Chondrocyte (in vitro differentiated cells): ENCODE measurements around the gene THAP7. TPM values are rescaled to one million over a fixed set of nuclear protein-coding genes. Genes with fewer than 3 reads are reported as not detected.

Experiments used
- DNase-seq: peaks from one replicate; pipeline ENCODE4 v3.0.0; 2021; ENCODE audit warnings: mixed read lengths, low spot score
- H3K27ac Mint-ChIP-seq: one replicate; pipeline ENCODE4 v1.8.0; 2021; ENCODE audit warnings: mild to moderate bottlenecking, moderate library complexity, mixed read lengths; ENCODE audit not compliant: unreplicated experiment
- H3K27me3 Mint-ChIP-seq: 2 replicates; pipeline ENCODE4 v1.8.0; 2021; ENCODE audit warnings: low read depth, mixed read lengths
- H3K36me3 Mint-ChIP-seq: 2 replicates; pipeline ENCODE4 v1.8.0; 2021; ENCODE audit warnings: low read depth, mixed read lengths
- H3K4me1 Mint-ChIP-seq: 2 replicates; pipeline ENCODE4 v1.8.0; 2021; ENCODE audit warnings: low read depth, mild to moderate bottlenecking, mixed read lengths
- H3K4me3 Mint-ChIP-seq: one replicate; pipeline ENCODE4 v1.8.0; 2021; ENCODE audit warnings: mild to moderate bottlenecking, moderate library complexity, mixed read lengths; ENCODE audit not compliant: unreplicated experiment
- H3K9me3 Mint-ChIP-seq: 2 replicates; pipeline ENCODE4 v1.8.0; 2021; ENCODE audit warnings: low read depth, mixed read lengths
- total RNA-seq: library from RNA; stranded (reverse); gene quantifications from 3 replicates; pipeline ENCODE4 v1.2.1, GENCODE V29; 2021
- TF ChIP-seq, protein P1 (sequence below): fragments of 200-600 bp; sonication (generic); IDR thresholded peaks from 2 replicates; pipeline ENCODE4 v1.5.0; 2021; ENCODE audit warnings: antibody characterized with exemption, mild to moderate bottlenecking, moderate library complexity

Gene THAP7
- total RNA-seq, 1 donor from 2014 or later, result 15.7 TPM

DNA sequence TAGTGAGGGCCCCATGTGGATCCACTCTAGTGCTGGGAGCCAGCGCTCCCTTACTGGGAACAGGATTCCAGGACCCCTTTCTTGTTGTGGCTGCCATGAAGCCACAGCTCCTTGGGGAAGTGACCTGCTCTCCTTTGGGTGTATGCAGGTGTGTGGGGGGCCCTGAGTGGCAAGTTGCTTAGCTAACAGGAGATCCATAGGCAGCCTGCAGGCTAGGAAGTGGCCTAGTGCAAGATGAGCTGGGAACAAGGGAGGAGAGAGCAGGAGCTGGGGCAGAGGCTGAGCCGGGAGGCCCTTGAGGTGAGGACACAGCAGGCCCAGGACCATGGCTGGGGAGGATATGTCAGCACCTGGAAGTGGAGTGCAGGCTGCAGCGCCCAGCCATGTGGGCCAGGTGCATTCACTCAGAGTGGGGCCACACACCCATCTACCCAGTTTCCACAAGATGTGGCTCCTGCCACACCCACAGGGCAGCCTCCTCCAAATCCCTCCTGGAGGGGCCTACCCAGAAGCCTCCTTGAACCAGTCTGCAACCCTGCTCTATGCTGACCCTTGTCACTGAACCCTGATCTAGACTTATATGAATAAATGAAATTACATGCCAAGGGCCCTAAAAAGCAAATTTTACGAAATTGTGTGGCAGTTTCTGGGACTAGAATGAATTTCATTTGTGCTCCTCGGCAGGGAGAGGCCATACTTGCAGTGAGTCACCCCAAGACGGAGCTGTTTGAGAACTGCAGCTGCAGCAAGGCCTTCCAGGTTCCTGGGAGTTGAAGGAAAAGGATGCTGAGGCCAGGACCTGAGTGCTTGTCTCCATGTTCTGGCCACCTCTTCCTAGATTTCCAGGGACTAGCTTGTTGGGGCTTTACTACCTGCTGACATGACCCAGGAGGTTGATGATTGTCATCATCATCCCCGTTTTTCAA is 3.2 kb downstream of the THAP7 start:
- peaks cover 3% of the 10 kb centered on the region for H3K36me3 Mint-ChIP-seq
- H3K27me3 Mint-ChIP-seq, result no peaks in the 10 kb centered on the region
- TF ChIP-seq, protein P1, sequence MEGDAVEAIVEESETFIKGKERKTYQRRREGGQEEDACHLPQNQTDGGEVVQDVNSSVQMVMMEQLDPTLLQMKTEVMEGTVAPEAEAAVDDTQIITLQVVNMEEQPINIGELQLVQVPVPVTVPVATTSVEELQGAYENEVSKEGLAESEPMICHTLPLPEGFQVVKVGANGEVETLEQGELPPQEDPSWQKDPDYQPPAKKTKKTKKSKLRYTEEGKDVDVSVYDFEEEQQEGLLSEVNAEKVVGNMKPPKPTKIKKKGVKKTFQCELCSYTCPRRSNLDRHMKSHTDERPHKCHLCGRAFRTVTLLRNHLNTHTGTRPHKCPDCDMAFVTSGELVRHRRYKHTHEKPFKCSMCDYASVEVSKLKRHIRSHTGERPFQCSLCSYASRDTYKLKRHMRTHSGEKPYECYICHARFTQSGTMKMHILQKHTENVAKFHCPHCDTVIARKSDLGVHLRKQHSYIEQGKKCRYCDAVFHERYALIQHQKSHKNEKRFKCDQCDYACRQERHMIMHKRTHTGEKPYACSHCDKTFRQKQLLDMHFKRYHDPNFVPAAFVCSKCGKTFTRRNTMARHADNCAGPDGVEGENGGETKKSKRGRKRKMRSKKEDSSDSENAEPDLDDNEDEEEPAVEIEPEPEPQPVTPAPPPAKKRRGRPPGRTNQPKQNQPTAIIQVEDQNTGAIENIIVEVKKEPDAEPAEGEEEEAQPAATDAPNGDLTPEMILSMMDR, result no peak
- no peak for DNase-seq
- H3K9me3 Mint-ChIP-seq, result no peaks in the 10 kb centered on the region
- H3K27ac Mint-ChIP-seq, result peak overlapping the region; percentile 49
- no peak overlapping the region for H3K4me3 Mint-ChIP-seq
- peaks cover 27% of the 10 kb centered on the region for H3K4me1 Mint-ChIP-seq

DNA sequence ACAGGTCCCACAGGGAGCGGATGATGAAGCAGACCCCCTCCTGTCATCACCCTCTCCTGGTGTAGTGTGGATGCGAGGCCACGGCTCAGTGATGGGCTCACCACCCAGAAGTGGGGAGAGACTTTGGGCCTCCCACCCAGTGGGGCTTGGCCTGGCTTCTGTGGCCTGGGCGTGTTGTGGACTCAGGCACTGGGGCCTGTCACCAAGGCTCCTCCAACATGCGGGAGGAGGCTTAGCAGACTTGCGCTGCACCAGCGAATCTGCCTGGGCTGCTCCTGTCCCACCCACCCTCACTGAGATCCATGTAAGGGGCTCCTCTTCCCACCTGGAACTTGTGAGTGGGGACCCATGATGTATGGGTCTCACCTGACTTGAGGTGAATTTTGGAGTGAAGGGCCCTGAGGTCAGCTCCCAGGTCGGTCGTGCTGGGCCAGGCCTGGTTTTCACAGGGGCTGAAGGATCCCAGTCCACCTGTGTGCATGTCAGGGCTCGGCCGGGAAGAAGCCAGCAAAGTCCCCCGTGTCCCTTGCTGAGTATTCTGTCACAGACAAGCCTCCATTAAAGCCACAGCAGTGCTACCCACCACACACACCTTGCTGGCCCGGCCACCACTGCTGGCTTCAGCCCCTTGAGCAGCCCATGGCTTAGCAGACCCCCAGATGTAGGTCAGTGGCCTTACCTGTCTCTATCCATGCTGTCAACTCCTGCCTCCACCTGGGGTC is 4.2 kb downstream of the THAP7 start:
- Mint-ChIP-seq H3K27ac (peak overlapping the region; percentile 49), H3K4me1 (peaks cover 19% of the 10 kb centered on the region), H3K9me3 (no peaks in the 10 kb centered on the region), H3K27me3 (no peaks in the 10 kb centered on the region), H3K36me3 (peaks cover 3% of the 10 kb centered on the region), H3K4me3 (no peak overlapping the region)
- TF ChIP-seq, protein P1, result no peak
- no peak for DNase-seq

DNA sequence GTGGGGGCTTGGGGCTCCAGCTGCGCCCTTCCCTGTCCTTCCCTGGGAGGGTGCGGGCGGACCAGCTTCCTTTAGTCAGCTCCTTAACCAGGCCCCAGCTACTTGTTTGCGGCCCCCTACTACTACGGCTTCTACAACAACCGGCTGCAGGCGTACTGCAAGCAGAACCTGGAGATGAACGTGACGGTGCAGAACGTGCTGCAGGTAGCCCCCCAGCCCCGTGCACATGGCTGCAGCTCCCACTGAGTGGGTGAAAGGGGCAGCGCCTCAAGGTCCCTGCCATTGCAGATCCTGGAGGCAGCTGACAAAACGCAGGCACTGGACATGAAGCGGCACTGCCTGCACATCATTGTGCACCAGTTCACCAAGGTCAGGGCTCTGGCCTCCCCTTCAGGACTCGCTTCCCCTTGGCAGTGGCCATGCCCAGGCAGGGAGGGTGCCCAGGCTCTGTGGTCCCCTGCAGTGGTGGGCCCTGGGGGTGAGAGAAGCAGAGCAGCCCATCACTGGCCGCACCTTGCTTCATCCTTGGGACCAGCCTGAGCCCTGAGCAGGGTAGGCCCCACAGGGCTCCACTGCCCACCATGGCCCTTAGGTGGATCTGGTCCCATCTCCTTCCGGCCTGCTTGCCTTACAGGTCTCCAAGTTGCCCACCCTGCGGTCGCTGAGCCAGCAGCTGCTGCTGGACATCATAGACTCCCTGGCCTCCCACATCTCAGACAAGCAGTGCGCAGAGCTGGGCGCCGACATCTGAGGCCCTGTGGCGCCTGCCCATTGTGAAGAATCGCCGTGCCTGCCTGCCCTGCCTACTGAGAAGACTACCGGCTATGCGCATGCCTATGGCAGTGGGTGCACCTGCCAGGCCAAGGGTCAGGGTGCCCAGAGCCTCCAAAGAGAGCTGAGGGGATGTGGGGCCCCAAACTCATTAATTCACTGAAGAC is 5.1 kb downstream of the THAP7 start:
- H3K27ac Mint-ChIP-seq, result no peak overlapping the region
- H3K4me1 Mint-ChIP-seq, result peaks cover 17% of the 10 kb centered on the region
- TF ChIP-seq, protein P1, result no peak

DNA sequence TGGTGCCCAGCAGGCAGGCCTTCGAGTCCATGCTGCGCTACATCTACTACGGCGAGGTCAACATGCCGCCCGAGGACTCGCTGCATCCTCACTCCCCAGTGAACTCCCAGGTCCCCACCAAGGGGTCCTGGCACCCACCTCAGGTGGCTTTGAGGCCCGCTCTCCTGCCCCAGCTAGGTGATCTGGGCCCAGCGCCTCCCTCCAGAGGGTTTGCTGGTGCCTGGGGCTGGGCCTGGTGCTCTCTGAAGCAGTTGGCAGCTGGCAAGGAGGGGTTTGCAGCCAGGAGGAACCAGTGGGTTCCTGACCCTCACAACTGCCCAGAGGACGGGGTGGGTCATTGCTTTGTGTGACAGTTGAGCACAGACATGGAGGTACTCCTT is 5.9 kb downstream of the THAP7 start:
- Mint-ChIP-seq H3K4me3 (no peak overlapping the region), H3K9me3 (no peaks in the 10 kb centered on the region), H3K4me1 (peaks cover 12% of the 10 kb centered on the region), H3K27me3 (no peaks in the 10 kb centered on the region), H3K36me3 (peaks cover 3% of the 10 kb centered on the region), H3K27ac (no peak overlapping the region)
- DNase-seq, result peak; percentile 88
- TF ChIP-seq, protein P1, result no peak

More for the DNA sequence above, 5.1 kb downstream of the THAP7 start:
- DNase-seq, result peak; percentile 88
- Mint-ChIP-seq H3K4me3 (no peak overlapping the region), H3K36me3 (peaks cover 3% of the 10 kb centered on the region), H3K27me3 (no peaks in the 10 kb centered on the region), H3K9me3 (no peaks in the 10 kb centered on the region)
